Right ventricle myocardium superior (tissue), 1 donor: ENCODE data around the gene CIC. TPM values are rescaled to one million over a fixed set of nuclear protein-coding genes. Genes with fewer than 3 reads are reported as not detected.
"Not testable (repeated sequence)": the region's sequence is repeated elsewhere in the genome, so short reads cannot be mapped to it uniquely, and the experiment has no call there.

Source experiments
- ATAC-seq: fragments of 200-7000 bp; cut with Tn5 transposase; one replicate; pipeline ENCODE4 v1.9.1; 2020; ENCODE audit warnings: mild to moderate bottlenecking; ENCODE audit not compliant: poor library complexity
- DNase-seq: peaks from one replicate; pipeline ENCODE4 v3.0.0-alpha.2; 2020
- intact Hi-C: fragments of 100-400 bp; cut with DNase I; formaldehyde crosslinking; loops from one replicate; pipeline ENCODE4 v1.11.2; 2022
- total RNA-seq: library from RNA; stranded (reverse); fragmentation: NEBNext Ultra II Directional; extraction: Animal tissue kit (Norgen Biotek cat#: 25700); gene quantifications from one replicate; pipeline ENCODE4 v1.2.1, GENCODE V29; 2021
- donor health status: DM: no; HTN: yes; CAD: no; lungs with severe emphysema.

The CIC gene
- total RNA-seq, 1 donor from 2014 or later, result 33.6 TPM

DNA sequence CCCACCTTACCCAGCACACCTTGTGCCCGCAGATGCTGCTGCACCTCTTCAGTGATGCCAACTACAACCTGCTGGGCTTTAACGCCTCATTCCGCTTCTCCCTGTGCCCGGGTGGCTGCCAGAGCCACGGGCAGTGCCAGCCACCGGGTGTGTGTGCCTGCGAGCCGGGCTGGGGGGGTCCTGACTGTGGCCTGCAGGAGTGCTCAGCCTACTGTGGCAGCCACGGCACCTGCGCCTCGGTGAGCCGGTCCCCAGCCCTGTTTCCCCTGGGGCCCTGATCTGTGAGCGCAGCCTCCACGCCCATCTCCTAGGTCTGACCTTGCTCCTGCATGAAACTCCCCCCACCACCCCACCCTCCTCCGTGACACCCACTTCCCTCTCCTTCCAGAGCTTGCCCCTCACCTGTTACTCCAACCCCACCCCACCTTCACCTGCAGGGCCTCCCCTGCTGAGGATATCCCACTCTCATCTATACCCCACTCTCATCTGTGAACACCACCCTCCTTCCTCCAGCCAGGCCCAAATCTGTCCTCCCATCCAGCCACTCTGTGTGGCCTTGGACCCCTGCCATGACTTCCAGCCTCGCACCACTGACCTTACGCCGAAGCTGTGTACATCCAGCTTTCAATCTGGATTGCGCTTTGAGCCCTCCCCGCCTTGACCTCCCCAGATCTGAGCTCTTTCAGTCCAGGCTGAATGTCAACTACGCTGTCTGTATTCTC is 65.1 kb downstream of the CIC start:
- ATAC-seq, result no peak
- DNase-seq, result no peak
- intact Hi-C loops, result no loop called here

DNA sequence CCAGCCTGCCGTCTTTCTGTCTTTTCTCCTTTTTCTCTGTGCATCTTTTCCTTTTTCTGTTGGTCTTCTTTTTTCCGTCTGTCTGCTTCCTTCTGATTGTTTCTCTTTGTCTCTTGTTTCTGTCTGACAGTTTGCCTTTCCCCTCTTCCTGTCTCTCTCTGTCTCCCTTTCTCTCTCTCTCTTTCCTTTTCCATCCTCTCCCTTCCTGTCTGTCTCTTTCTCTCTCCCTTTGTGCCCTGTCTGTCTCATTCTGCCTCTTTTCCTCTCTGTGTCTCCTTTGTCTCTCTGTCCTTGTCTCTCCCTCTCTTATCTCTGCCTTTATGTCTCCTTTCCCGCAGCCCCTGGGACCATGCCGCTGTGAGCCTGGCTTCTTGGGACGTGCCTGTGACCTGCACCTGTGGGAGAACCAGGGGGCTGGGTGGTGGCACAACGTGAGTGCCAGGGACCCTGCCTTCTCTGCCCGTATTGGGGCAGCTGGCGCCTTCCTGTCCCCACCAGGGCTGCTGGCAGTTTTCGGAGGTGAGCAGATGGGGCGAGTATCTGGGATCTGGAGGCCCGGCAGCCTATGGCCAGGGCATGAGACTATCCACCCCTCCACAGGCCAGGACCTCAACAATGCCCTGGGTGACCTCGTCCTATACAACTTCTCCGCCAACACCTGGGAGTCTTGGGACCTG is 65.8 kb downstream of the CIC start:
- no peak for DNase-seq
- intact Hi-C loops, result no loop called here

DNA sequence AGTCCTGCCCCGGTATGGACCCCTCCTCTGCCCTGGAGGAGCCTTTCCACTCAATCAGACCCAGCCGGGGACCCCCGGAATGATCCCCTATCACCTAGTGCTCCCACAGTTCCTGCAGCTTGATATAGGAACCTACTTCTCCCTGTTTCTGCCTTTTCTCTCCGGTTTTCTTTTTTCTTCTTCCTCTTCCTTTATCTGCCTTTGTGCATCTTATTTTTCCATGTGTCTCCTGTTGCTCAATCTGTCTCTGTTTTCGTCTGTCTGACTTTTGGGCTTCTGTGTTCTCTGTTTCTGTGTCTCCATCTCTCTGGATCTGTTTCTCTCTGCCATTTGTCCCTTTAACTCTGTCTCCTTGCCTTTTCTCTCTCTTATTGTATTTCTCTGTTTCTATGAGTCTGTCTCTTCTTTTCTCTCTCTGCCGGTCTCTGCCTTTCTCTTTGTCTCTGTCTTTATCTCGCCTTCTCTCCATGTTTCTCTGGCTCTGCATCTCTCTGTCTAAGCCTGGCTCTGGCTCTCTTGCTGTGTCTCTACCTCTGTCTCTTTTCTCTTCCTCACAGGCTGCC is 66.4 kb downstream of the CIC start:
- intact Hi-C loops, result no loop called here
- ATAC-seq (no peak), DNase-seq (no peak)

More for the DNA sequence above, 65.8 kb downstream of the CIC start:
- ATAC-seq, result no peak

DNA sequence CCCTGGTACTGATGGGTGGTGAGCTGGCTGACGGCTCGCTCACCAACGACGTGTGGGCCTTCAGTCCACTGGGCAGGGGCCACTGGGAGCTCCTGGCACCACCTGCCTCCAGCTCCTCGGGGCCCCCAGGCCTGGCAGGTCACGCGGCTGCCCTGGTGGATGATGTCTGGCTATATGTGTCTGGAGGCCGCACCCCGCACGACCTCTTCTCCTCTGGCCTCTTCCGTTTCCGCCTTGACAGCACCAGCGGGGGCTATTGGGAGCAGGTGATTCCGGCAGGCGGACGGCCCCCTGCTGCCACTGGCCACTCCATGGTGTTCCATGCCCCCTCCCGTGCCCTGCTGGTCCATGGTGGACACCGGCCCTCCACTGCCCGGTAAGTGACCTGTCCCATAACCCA is 66.9 kb downstream of the CIC start:
- DNase-seq, result no peak
- intact Hi-C loops, result no loop called here
- ATAC-seq, result no peak

DNA sequence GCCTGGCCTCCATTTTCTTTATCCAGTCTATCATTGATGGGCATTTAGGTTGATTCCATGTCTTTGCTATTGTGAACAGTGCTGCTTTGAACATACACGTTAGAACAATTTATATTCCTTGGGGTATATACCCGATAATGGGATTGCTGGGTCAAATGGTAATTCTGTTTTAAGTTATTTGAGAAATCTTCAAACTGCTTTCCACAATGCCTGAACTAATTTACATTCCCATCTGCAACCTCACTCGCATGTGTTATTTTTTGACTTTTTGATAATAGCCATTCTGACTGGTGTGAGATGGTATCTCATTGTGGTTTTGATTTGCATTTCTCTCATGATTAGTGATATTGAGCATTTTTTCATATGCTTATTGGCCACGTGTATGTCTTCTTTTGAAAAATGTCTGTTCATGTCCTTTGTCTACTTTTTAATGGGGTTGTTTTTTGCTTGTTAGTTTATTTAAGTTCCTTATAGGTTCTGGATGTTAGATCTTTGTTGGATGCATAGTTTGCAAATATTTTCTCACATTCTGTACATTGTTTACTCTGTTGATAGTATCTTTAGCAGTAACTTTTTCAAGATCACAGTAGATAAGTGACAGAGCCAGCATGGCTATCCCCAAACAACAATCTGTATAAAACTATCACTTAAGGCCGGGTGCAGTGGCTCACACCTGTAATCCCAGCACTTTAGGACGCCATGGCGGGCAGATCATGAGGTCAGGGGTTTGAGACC is 70.2 kb downstream of the CIC start:
- intact Hi-C loops, ATAC-seq, DNase-seq: not testable (repeated sequence)

DNA sequence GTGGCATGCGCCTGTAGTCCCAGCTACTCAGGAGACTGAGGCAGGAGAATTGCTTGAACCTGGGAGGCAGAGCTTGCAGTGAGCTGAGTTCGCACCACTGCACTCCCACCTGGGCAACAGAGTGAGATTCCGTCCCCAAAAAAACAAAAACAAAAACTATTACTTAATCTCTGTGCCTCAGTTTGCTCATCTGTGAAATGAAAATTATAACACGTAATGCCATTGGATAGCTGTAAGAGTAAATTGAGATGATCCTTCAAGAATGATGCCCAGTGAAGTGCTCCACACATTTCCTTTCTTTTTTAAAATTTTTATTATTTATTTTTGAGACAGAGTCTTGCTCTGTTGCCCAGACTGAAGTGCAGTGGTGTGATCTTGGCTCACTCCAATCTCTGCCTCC is 70.9 kb downstream of the CIC start:
- ATAC-seq, intact Hi-C loops, DNase-seq: not testable (repeated sequence)

DNA sequence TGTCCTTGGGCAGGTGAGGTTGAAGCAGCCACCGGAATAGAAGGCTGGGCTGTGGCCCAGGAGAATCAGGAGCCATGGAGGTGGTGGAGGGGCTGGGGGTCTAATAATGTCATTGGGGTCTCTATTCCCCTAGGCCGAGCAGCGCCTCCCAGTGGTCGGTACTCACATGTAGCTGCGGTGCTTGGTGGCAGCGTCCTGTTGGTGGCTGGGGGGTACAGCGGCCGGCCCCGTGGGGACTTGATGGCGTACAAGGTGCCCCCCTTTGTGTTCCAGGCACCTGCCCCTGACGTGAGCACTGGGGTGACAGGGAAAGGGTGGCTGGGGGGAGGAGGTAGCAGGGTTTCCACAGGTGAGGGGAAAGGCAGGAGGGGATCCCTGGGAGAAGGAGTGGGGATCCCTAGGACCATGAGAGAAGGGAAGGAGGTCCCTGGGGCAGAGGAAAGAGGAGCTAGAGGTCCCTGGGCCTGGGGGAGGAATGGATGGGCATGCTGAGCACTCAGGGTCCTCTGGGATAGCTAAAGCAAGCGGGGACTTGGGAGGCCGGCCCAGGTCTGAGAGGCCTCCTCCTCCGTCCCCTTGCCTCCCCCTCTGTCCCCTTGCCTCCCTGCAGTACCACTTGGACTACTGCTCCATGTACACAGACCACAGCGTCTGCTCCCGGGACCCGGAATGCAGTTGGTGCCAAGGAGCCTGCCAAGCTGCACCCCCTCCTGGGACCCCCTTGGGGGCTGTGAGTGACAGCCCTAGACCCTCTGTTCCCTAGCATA is 74.5 kb downstream of the CIC start:
- ATAC-seq (no peak), DNase-seq (no peak)
- intact Hi-C loops, result no loop called here

DNA sequence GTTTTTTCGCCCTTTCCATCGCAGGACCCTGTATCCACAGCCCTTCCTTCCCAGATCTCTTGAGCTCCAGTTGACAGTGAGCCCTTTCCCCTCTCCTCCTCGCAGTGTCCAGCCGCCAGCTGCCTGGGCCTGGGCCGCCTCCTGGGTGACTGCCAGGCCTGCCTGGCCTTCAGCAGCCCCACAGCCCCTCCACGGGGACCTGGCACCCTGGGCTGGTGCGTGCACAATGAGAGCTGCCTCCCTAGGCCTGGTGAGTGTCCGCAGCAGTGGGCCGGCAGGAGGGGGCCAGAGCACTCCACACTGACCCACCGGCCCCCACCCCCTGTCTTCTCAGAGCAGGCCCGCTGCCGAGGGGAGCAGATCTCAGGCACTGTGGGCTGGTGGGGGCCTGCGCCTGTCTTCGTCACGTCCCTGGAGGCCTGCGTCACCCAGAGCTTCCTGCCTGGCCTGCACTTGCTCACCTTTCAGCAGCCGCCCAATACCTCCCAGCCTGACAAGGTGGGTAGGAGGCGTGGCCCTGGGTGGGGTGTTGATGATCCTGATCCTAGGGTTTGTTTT is 75.4 kb downstream of the CIC start:
- no peak for ATAC-seq
- no peak for DNase-seq
- intact Hi-C loops, result no loop called here

Other genes with a start within 250 kb of the CIC start
- 4.0 TPM for gene GRIK5, start 199.0 kb upstream of the CIC start, total RNA-seq
- 8.4 TPM for gene ZNF574, start 193.1 kb upstream of the CIC start, total RNA-seq
- 0.91 TPM for gene POU2F2, start 136.8 kb upstream of the CIC start, total RNA-seq
- gene DEDD2, start 51.6 kb upstream of the CIC start, total RNA-seq, result 14.8 TPM
- 5.4 TPM for gene ZNF526, start 48.9 kb upstream of the CIC start, total RNA-seq
- gene GSK3A, start 26.6 kb upstream of the CIC start, total RNA-seq, result 35.6 TPM
- 42.1 TPM for gene ERF, start 14.1 kb upstream of the CIC start, total RNA-seq
- gene PRR19, start 32.9 kb downstream of the CIC start, total RNA-seq, result not detected
- gene PAFAH1B3, start 33.4 kb downstream of the CIC start, total RNA-seq, result 4.3 TPM
- gene TMEM145, start 44.1 kb downstream of the CIC start, total RNA-seq, result 0.11 TPM
- 34.3 TPM for gene MEGF8, start 56.4 kb downstream of the CIC start, total RNA-seq
- 1.1 TPM for gene CNFN, start 121.0 kb downstream of the CIC start, total RNA-seq
- gene LIPE, start 158.1 kb downstream of the CIC start, total RNA-seq, result 61.4 TPM
- gene CXCL17, start 173.7 kb downstream of the CIC start, total RNA-seq, result not detected